ENCODE measurements around the gene SIPA1L3.

Gene SIPA1L3

DNA sequence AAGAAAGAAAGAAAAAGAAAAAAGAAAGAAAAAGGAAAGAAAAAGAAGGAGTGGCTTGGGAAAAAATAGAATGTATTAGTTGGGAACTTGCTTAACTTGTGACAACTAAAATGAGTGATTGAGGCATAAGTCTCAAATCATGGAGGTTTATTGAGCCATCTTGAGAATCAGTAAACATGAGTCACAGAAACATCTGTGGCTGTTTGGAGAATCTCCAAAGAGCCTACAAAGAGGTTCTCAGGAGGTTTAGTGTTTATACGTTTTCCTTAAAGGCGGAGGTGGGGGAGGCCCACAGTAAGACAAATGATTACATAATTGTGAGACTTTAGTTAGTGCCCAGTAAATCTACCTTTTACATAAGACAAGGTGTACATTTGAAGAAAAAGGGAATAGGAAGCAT, 39.2 kb upstream of the SIPA1L3 start:
- TF ChIP-seq ZC3H10 (CRISPR knock-in tag; IDR thresholded peaks at IDR 0.05) = no peak
- TF ChIP-seq RARB (CRISPR knock-in tag; IDR thresholded peaks at IDR 0.05) = no peak
- no peak for TF ChIP-seq ZFP3 (CRISPR knock-in tag; IDR thresholded peaks at IDR 0.05)
- TF ChIP-seq OSR1 (CRISPR knock-in tag; IDR thresholded peaks at IDR 0.05) = no peak
- no peak for TF ChIP-seq ZNF70 (CRISPR knock-in tag; IDR thresholded peaks at IDR 0.05)
- no peak for TF ChIP-seq CSDC2 (CRISPR knock-in tag; IDR thresholded peaks at IDR 0.05)
- TF ChIP-seq ZNF565 (CRISPR knock-in tag; conservative IDR thresholded peaks at IDR 0.05; ENCODE audit: low read depth) = no peak
- no peak for TF ChIP-seq TOX (CRISPR knock-in tag; IDR thresholded peaks at IDR 0.05; ENCODE audit: borderline replicate concordance)
- TF ChIP-seq PATZ1 (CRISPR knock-in tag; IDR thresholded peaks at IDR 0.05; ENCODE audit: borderline replicate concordance) = no peak
- TF ChIP-seq CSRNP3 (CRISPR knock-in tag; IDR thresholded peaks at IDR 0.05) = no peak
- TF ChIP-seq ARNTL (CRISPR knock-in tag; IDR thresholded peaks at IDR 0.05; ENCODE audit: borderline replicate concordance, low read depth) = no peak
- TF ChIP-seq TCF4 (CRISPR knock-in tag; IDR thresholded peaks at IDR 0.05; ENCODE audit: borderline replicate concordance) = no peak
- ATAC-seq = no peak

- TF ChIP-seq PATZ1 (CRISPR knock-in tag; IDR thresholded peaks at IDR 0.05; ENCODE audit: borderline replicate concordance) (no peak), TSHZ2 (CRISPR knock-in tag; IDR thresholded peaks at IDR 0.05) (no peak), ZNF565 (CRISPR knock-in tag; conservative IDR thresholded peaks at IDR 0.05; ENCODE audit: low read depth) (no peak), OSR1 (CRISPR knock-in tag; IDR thresholded peaks at IDR 0.05) (no peak), ESRRG (CRISPR knock-in tag; IDR thresholded peaks at IDR 0.05) (no peak), ZNF70 (CRISPR knock-in tag; IDR thresholded peaks at IDR 0.05) (no peak), GLIS3 (CRISPR knock-in tag; IDR thresholded peaks at IDR 0.05) (no peak), CSDC2 (CRISPR knock-in tag; IDR thresholded peaks at IDR 0.05) (no peak), CSRNP3 (CRISPR knock-in tag; IDR thresholded peaks at IDR 0.05) (no peak), BACH2 (CRISPR knock-in tag; IDR thresholded peaks at IDR 0.05; ENCODE audit: borderline replicate concordance) (no peak), ZNF8 (CRISPR knock-in tag; IDR thresholded peaks at IDR 0.05) (no peak), RARB (CRISPR knock-in tag; IDR thresholded peaks at IDR 0.05) (no peak), TOX (CRISPR knock-in tag; IDR thresholded peaks at IDR 0.05; ENCODE audit: borderline replicate concordance) (no peak)
- no peak for ATAC-seq
These were observed 37.2 kb upstream of the SIPA1L3 start for GRCh38 chr19:37869766-37870340.

- no peak for ATAC-seq
- TF ChIP-seq CREB5 (CRISPR knock-in tag; IDR thresholded peaks at IDR 0.05; ENCODE audit: low read depth) = no peak
- TF ChIP-seq ZNF8 (CRISPR knock-in tag; IDR thresholded peaks at IDR 0.05) = no peak
- TF ChIP-seq TCF4 (CRISPR knock-in tag; IDR thresholded peaks at IDR 0.05; ENCODE audit: borderline replicate concordance) = no peak
- TF ChIP-seq ESRRG (CRISPR knock-in tag; IDR thresholded peaks at IDR 0.05) = no peak
- TF ChIP-seq TSHZ2 (CRISPR knock-in tag; IDR thresholded peaks at IDR 0.05) = no peak
- no peak for TF ChIP-seq GLIS3 (CRISPR knock-in tag; IDR thresholded peaks at IDR 0.05)
These were observed 34.6 kb upstream of the SIPA1L3 start for GRCh38 chr19:37872383-37872782.
